Caki2 (cell line): Measurements from ENCODE around the gene STARD7. TPM values are rescaled to one million over a fixed set of nuclear protein-coding genes. Genes with fewer than 3 reads are reported as not detected.
A peak's percentile ranks its signal among the peaks of the same experiment; 100 is the strongest.

Source experiments
- DNase-seq: peaks from one replicate; pipeline ENCODE4 v3.0.0-alpha.2; 2015; ENCODE audit warnings: low read depth
- in situ Hi-C: cut with HindIII; loops from 2 replicates; pipeline ENCODE4 v1.10.0; 2016; ENCODE audit warnings: low sequenced_read_pairs, low pct_unique_long_range_greater_than_20kb, mixed read lengths
- total RNA-seq: library from RNA; depleted of rRNA; stranded (reverse); fragments of >200 nt; shearing (Covaris generic); gene quantifications from 2 replicates; pipeline ENCODE4 v1.2.3, GENCODE V29; 2014; ENCODE audit warnings: low replicate concordance

Gene STARD7
- total RNA-seq, 1 experiment from 2014 or later, result 156 TPM

GRCh38 chr2:96156011-96156820, 52.4 kb downstream of the STARD7 start:
- no peak for DNase-seq
- in situ Hi-C loops, result no loop called here

GRCh38 chr2:96154506-96155380, 53.9 kb downstream of the STARD7 start:
- no peak for DNase-seq
- in situ Hi-C loops, result no loop called here

- DNase-seq, result no peak
- in situ Hi-C loops, result no loop called here
These were observed 54.6 kb downstream of the STARD7 start for GRCh38 chr2:96153991-96154431.

- DNase-seq, result no peak
- in situ Hi-C loops, result no loop called here
These were observed 55.3 kb downstream of the STARD7 start for GRCh38 chr2:96153291-96153713.

- in situ Hi-C loops, result no loop called here
- DNase-seq, result no peak
These were observed 56.1 kb downstream of the STARD7 start for GRCh38 chr2:96152304-96153161.

- in situ Hi-C loops, result no loop called here
- no peak for DNase-seq
These were observed 56.9 kb downstream of the STARD7 start for GRCh38 chr2:96151595-96152303.

- in situ Hi-C loops, result no loop called here
- DNase-seq, result no peak
These were observed 57.6 kb downstream of the STARD7 start for GRCh38 chr2:96150791-96151594.

- DNase-seq, result no peak
- in situ Hi-C loops, result no loop called here
These were observed 58.5 kb downstream of the STARD7 start for GRCh38 chr2:96150007-96150640.

GRCh38 chr2:96148410-96149217, 60.0 kb downstream of the STARD7 start:
- in situ Hi-C loops, result no loop called here
- DNase-seq, result peak; percentile 77

- in situ Hi-C loops, result no loop called here
- no peak for DNase-seq
These were observed 60.9 kb downstream of the STARD7 start for GRCh38 chr2:96147593-96148201.

GRCh38 chr2:96146881-96147592, 61.6 kb downstream of the STARD7 start:
- in situ Hi-C loops, result no loop called here
- DNase-seq, result no peak

GRCh38 chr2:96146153-96146880, 62.3 kb downstream of the STARD7 start:
- no peak for DNase-seq
- in situ Hi-C loops, result no loop called here

- in situ Hi-C loops, result no loop called here
- DNase-seq, result no peak
These were observed 62.8 kb downstream of the STARD7 start for GRCh38 chr2:96145848-96146152.

GRCh38 chr2:96145036-96145847, 63.4 kb downstream of the STARD7 start, which contains the start of gene DUSP2:
TSS of gene DUSP2 (minus strand) at chr2:96145440. CDS start at chr2:96145354, 86 bp downstream.
- in situ Hi-C loops, result no loop called here
- DNase-seq, result peak; percentile 90
